HEK293 (cell line): ENCODE data around the gene MEGF9.

Experiments used
- CTCF ChIP-seq: fragments of 450-650 bp; formaldehyde crosslinking; IDR thresholded peaks from 2 replicates; pipeline ENCODE4 v1.5.1; 2016; ENCODE audit warnings: missing biosample characterization, missing genetic modification characterization
- PATZ1 ChIP-seq: fragments of 450-650 bp; formaldehyde crosslinking; IDR thresholded peaks from 2 replicates; pipeline ENCODE4 v1.5.1; 2016; ENCODE audit warnings: missing biosample characterization, missing genetic modification characterization
- REPIN1 ChIP-seq: fragments of 450-650 bp; formaldehyde crosslinking; IDR thresholded peaks from 2 replicates; pipeline ENCODE4 v1.5.1; 2017; ENCODE audit warnings: missing biosample characterization, missing genetic modification characterization, low read depth
- REST ChIP-seq: fragments of 450-650 bp; formaldehyde crosslinking; IDR thresholded peaks from 2 replicates; pipeline ENCODE4 v1.5.1; 2016; ENCODE audit warnings: missing biosample characterization, missing genetic modification characterization
- ZNF707 ChIP-seq: fragments of 450-650 bp; formaldehyde crosslinking; IDR thresholded peaks from 2 replicates; pipeline ENCODE4 v1.5.1; 2016; ENCODE audit warnings: missing biosample characterization, missing genetic modification characterization

DNA sequence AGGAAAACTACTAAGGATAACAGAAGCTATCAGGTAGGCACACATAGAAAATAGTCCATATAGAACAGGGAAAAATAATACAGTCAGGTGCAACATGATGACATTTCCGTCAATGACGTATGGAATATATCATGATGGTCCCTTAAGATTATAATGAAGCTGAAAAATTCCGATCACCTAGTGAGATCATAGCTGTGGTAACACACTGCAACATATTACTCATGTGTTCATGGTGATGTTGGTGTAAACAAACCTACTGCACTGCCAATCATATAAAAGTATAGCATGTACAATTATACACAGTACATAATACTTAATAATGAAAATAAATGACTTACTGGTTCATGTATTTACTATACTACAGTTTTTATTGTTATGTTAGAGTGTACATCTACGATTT lies 60.0 kb downstream of the MEGF9 start:
- no peak for TF ChIP-seq REST
- no peak for TF ChIP-seq ZNF707 (tag by site-specific recombination)
- no peak for TF ChIP-seq PATZ1 (tag by site-specific recombination)
- TF ChIP-seq CTCF (tag by site-specific recombination): no peak
- TF ChIP-seq REPIN1 (tag by site-specific recombination): no peak
